PC-3 (cell line): ENCODE measurements around the gene SERPINA12.

Experiments used
- CTCF ChIP-seq: fragments of 300-600 bp; sonication (generic); conservative IDR thresholded peaks from 2 replicates; pipeline ENCODE4 v1.5.1; 2017; ENCODE audit warnings: antibody characterized with exemption, low read depth, mild to moderate bottlenecking, low read length
- EZH2 ChIP-seq: fragments of 300-600 bp; sonication (generic); IDR thresholded peaks from one replicate; pipeline ENCODE4 v1.6.1; 2017; ENCODE audit warnings: antibody characterized with exemption, mild to moderate bottlenecking, low read length; ENCODE audit not compliant: unreplicated experiment

DNA sequence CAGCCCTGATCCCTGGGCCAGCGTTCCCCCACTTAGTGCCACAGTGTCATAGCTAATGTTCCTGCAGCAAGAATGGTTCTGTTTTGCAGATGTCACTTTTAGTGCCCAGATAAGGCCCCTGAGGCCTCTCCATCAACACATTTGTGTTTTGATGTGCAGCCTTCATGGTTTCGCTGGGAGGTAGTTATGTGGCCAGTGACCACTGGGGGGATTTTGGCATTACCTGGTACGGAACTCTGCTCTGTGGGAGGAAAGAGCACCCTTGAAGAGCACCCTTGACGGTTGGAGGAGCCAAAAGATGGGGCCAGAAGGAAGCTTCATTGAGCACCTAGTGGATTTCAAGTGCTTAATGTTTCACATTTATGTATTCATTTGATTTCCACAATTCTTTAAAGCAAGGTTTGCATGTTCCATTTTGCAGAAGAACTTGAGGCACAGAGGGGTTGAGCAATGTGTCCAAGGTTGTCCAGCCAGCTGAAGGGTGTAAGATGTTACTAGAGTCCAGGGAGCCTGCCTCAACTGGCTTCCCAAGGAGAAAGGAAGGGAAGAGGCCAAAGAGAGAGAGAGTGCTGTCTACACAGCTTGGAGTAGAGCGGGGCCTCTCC is 69.7 kb downstream of the SERPINA12 start:
- TF ChIP-seq CTCF (no peak), EZH2 (no peak)
